Endodermal cell (in vitro differentiated cells): ENCODE results near the gene TMEM61. TPM values are rescaled to one million over a fixed set of nuclear protein-coding genes. Genes with fewer than 3 reads are reported as not detected.
"Not testable (repeated sequence)": the region's sequence is repeated elsewhere in the genome, so short reads cannot be mapped to it uniquely, and the experiment has no call there.

Source experiments
- DNase-seq: peaks from one replicate; pipeline ENCODE4 v3.0.0-alpha.2; 2017
- H3K27ac ChIP-seq: 2 replicates; pipeline ENCODE4 v1.5.1; 2013; ENCODE audit warnings: mild to moderate bottlenecking, low read depth, low read length, moderate library complexity
- H3K27me3 ChIP-seq: 2 replicates; pipeline ENCODE4 v1.6.1; 2013; ENCODE audit warnings: mild to moderate bottlenecking, low read length, moderate library complexity; ENCODE audit not compliant: insufficient read depth, control insufficient read depth, poor library complexity, severe bottlenecking
- H3K36me3 ChIP-seq: 2 replicates; pipeline ENCODE4 v1.7.0; 2013; ENCODE audit warnings: mild to moderate bottlenecking, low read length, moderate library complexity; ENCODE audit not compliant: control insufficient read depth, insufficient read depth
- H3K4me1 ChIP-seq: one replicate; pipeline ENCODE4 v1.7.0; 2013; ENCODE audit warnings: low read length; ENCODE audit not compliant: control insufficient read depth, insufficient read depth
- H3K4me3 ChIP-seq: 2 replicates; pipeline ENCODE4 v1.5.1; 2013; ENCODE audit warnings: mild to moderate bottlenecking, low read length, moderate library complexity
- H3K9ac ChIP-seq: 2 replicates; pipeline ENCODE4 v1.6.1; 2013; ENCODE audit warnings: mild to moderate bottlenecking, low read length, moderate library complexity; ENCODE audit not compliant: poor library complexity, severe bottlenecking; ENCODE audit errors: extremely low read depth
- H3K9me3 ChIP-seq: 2 replicates; pipeline ENCODE4 v1.6.1; 2013; ENCODE audit warnings: mild to moderate bottlenecking, low read length, moderate library complexity; ENCODE audit not compliant: control insufficient read depth
- H3K27ac Mint-ChIP-seq: 2 replicates; pipeline ENCODE4 v1.8.0; 2020; ENCODE audit warnings: mixed read lengths
- H3K27me3 Mint-ChIP-seq: 2 replicates; pipeline ENCODE4 v1.8.0; 2021; ENCODE audit warnings: mild to moderate bottlenecking, mixed read lengths; ENCODE audit not compliant: insufficient read depth
- H3K36me3 Mint-ChIP-seq: 2 replicates; pipeline ENCODE4 v1.8.0; 2020; ENCODE audit warnings: low read depth, mixed read lengths
- H3K4me1 Mint-ChIP-seq: 2 replicates; pipeline ENCODE4 v1.8.0; 2020; ENCODE audit warnings: mixed read lengths
- H3K4me3 Mint-ChIP-seq: 2 replicates; pipeline ENCODE4 v1.8.0; 2020; ENCODE audit warnings: mild to moderate bottlenecking, moderate library complexity, mixed read lengths
- H3K9me3 Mint-ChIP-seq: 2 replicates; pipeline ENCODE4 v1.8.0; 2020; ENCODE audit warnings: mild to moderate bottlenecking, mixed read lengths
- WGBS, 2 experiments: methylation state at CpG; one replicate each; pipeline versions ENCODE4 v1.1.5 to v1.1.7; 2013; ENCODE audit warnings: missing lambda C conversion rate in 2 of 2, mixed read lengths in 1 of 2; ENCODE audit not compliant: insufficient coverage in 1 of 2, insufficient read length in 1 of 2; 5-methylcytosine and 5-hydroxymethylcytosine counted together
- long read RNA-seq, 4 experiments: library from polyadenylated mRNA in 2 of 4; library from RNA in 1 of 4; library from capped mRNA in 1 of 4; stranded (forward) in 3 of 4; unstranded in 1 of 4; transcript quantifications; one replicate each; pipeline ENCODE4 v2.0.0, GENCODE V29; 2020 to 2021; ENCODE audit warnings: inconsistent platforms in 1 of 4
- polyA plus RNA-seq, 2 experiments: library from polyadenylated mRNA; stranded (reverse); fragments of 50-300 nt; gene quantifications; one replicate each; pipeline ENCODE4 v1.2.3, GENCODE V29; 2013
- total RNA-seq, 2 donors: library from RNA; stranded (reverse); fragmentation: NEBNext Ultra II Directional in 1 of 2; extraction: Animal tissue kit (Norgen Biotek cat#: 25700) in 1 of 2; gene quantifications; 2 replicates in 1 of 2; 3 replicates in 1 of 2; pipeline ENCODE4 v1.2.1, GENCODE V29; 2021
- TF ChIP-seq, protein P1 (sequence below): fragments of 200-600 bp; sonication (generic); conservative IDR thresholded peaks from 2 replicates; pipeline ENCODE4 v1.5.0; 2021; ENCODE audit warnings: antibody characterized with exemption, mild to moderate bottlenecking

TMEM61 gene
- total RNA-seq: not detected
- 0.28 TPM for polyA plus RNA-seq (2013, experiment 1 of 2)
- polyA plus RNA-seq (2013, experiment 2 of 2): 0.33 TPM
- long read RNA-seq, experiment 1, partial matches to known transcripts: 1 of 2 reads
- long read RNA-seq, experiment 1, other reads (novel, unspliced or antisense): 1 of 2 reads
- long read RNA-seq, experiment 2, partial matches to known transcripts: 0 of 1 reads
- long read RNA-seq, experiment 2, other reads (novel, unspliced or antisense): 1 of 1 reads
- long read RNA-seq, experiment 3: 0 reads
- long read RNA-seq, experiment 4, partial matches to known transcripts: 0 of 2 reads
- long read RNA-seq, experiment 4, other reads (novel, unspliced or antisense): 2 of 2 reads

DNA sequence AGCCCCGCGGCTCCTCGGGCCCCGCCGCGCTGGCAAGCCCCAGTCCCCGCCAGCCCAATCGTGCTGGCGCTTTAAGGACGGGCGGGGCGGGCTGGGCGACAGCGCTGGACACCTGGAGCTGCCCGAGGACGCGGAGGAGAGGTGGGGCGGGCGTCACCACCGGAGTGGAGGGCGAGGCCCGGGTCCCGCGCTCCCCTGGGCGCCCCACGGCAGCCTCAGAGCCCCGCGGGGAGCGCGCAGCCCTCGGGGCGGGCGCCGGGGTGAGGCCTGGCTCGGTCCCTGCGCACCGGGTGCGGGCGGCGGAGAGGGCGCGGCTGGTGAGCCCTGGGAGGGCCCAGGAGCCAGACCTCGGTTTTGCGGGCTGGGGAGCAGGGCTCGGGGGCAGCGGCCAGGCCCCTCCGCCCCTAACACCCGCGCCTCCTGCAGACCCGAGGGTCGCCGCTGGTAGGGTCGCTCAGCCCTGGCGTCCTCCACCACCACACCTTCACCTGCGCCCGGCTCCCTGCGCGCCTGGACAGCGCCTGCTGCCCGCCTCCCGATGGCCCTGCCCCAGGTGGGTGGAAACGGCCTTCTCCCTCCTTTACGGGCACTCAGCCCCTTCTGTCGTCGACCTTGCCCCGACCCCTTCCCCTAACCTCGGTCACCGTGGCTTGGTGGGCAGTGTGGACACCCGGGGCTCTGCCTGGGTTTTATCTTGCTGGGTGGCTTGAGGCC lies at the start of gene TMEM61:
Gene TMEM61 (plus strand): TSS at position 101 of the 714 bp plus-strand sequence. CDS start 438 bp downstream, at position 539.
- Histone ChIP-seq H3K9ac (no peak within 1 kb of the TSS), H3K4me3 (no peak within 1 kb of the TSS), H3K4me1 (no peaks in the 10 kb centered on the region), H3K36me3 (no peaks in the 10 kb centered on the region), H3K27me3 (peaks cover 36% of the 10 kb centered on the region), H3K9me3 (no peaks in the 10 kb centered on the region), H3K27ac (no peak within 1 kb of the TSS)
- TF ChIP-seq, protein P1, sequence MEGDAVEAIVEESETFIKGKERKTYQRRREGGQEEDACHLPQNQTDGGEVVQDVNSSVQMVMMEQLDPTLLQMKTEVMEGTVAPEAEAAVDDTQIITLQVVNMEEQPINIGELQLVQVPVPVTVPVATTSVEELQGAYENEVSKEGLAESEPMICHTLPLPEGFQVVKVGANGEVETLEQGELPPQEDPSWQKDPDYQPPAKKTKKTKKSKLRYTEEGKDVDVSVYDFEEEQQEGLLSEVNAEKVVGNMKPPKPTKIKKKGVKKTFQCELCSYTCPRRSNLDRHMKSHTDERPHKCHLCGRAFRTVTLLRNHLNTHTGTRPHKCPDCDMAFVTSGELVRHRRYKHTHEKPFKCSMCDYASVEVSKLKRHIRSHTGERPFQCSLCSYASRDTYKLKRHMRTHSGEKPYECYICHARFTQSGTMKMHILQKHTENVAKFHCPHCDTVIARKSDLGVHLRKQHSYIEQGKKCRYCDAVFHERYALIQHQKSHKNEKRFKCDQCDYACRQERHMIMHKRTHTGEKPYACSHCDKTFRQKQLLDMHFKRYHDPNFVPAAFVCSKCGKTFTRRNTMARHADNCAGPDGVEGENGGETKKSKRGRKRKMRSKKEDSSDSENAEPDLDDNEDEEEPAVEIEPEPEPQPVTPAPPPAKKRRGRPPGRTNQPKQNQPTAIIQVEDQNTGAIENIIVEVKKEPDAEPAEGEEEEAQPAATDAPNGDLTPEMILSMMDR: no peak
- Mint-ChIP-seq H3K9me3 (no peaks in the 10 kb centered on the region), H3K36me3 (no peaks in the 10 kb centered on the region), H3K27me3 (peaks cover 50% of the 10 kb centered on the region), H3K4me1 (peaks cover 15% of the 10 kb centered on the region), H3K4me3 (peak within 1 kb of the TSS; percentile 47), H3K27ac (no peak within 1 kb of the TSS)
- peak; percentile 79 for DNase-seq
- WGBS, 2 experiments: 21 to 51% methylated on average over 12 to 69 of the region's 69 CpGs

DNA sequence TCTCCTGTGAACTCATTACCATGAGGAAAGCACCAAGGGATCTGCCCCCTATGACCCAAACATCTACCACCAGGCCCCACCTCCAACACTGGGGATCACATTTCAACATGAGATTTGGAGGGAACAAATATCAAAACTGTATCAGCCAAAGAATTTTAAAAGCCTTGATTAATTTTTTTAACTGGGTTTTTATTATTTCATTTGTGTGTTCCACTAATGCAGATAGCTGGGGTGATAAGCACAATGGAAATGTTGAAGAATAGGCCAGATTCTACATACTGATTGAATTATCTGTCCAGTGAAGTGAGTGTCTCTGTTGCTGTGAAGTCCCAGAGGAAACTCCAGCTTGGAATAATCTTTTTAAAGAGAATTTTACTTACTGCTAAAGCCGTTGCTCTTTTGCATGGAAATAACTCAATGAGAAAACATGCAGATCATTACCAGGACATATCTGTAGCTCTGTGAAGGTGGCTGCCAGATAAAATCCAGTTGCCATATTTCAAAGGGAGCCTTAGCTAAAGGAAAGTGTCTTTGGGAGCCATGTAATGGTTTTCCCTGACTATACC lies 49.1 kb upstream of the TMEM61 start:
- Mint-ChIP-seq H3K9me3 (peaks cover 33% of the 10 kb centered on the region), H3K27me3 (peaks cover 4% of the 10 kb centered on the region), H3K36me3 (peaks cover 7% of the 10 kb centered on the region), H3K4me1 (peaks cover 4% of the 10 kb centered on the region), H3K27ac (no peak overlapping the region), H3K4me3 (no peak overlapping the region)
- Histone ChIP-seq H3K27ac (no peak overlapping the region), H3K9ac (no peak overlapping the region), H3K4me3 (no peak overlapping the region), H3K36me3 (no peaks in the 10 kb centered on the region), H3K9me3 (peaks cover 36% of the 10 kb centered on the region), H3K27me3 (no peaks in the 10 kb centered on the region), H3K4me1 (no peaks in the 10 kb centered on the region)
- TF ChIP-seq, protein P1: no peak
- DNase-seq: no peak
- 97 to 100% methylated on average over 1 of the region's 1 CpG for WGBS, 2 experiments

- H3K27ac ChIP-seq, H3K36me3 ChIP-seq, H3K4me1 ChIP-seq, H3K9ac ChIP-seq, DNase-seq, H3K27ac Mint-ChIP-seq, H3K27me3 Mint-ChIP-seq, H3K27me3 ChIP-seq, H3K36me3 Mint-ChIP-seq, H3K4me3 Mint-ChIP-seq: not testable (repeated sequence)
- H3K9me3 Mint-ChIP-seq: peaks cover 33% of the 10 kb centered on the region
- 94 to 95% methylated on average over 6 of the region's 6 CpGs for WGBS, 2 experiments
- H3K4me1 Mint-ChIP-seq: peaks cover 19% of the 10 kb centered on the region
- peaks cover 40% of the 10 kb centered on the region for H3K9me3 ChIP-seq
- H3K4me3 ChIP-seq: peak overlapping the region; percentile 38
Observed at GRCh38 chr1:54934081-54934480, 46.3 kb upstream of the TMEM61 start.
